Neural cell (in vitro differentiated cells): ENCODE measurements around the gene ZNF493. TPM values are rescaled to one million over a fixed set of nuclear protein-coding genes. Genes with fewer than 3 reads are reported as not detected.

Source experiments
- H2AFZ ChIP-seq: fragments of 200-600, 300-800 bp; sonication (generic), shearing (Covaris generic); 2 replicates; pipeline ENCODE4 v1.6.0; 2014; ENCODE audit warnings: low read depth, mild to moderate bottlenecking, antibody characterized with exemption, low read length, moderate library complexity
- H3F3A ChIP-seq: fragments of 200-600 bp; shearing (Covaris generic); 2 replicates; pipeline ENCODE4 v1.6.1; 2016; ENCODE audit warnings: mild to moderate bottlenecking, moderate library complexity, mixed read lengths, antibody characterized with exemption, low read length; ENCODE audit not compliant: insufficient read depth, poor library complexity, severe bottlenecking
- H3K27ac ChIP-seq: fragments of 200-600, 300-800 bp; sonication (generic), shearing (Covaris generic); 2 replicates; pipeline ENCODE4 v1.5.1; 2014; ENCODE audit warnings: mild to moderate bottlenecking, low read length, moderate library complexity
- H3K27me3 ChIP-seq: fragments of 300-800, 200-600 bp; sonication (generic), shearing (Covaris generic); 2 replicates; pipeline ENCODE4 v1.6.0; 2014; ENCODE audit warnings: mild to moderate bottlenecking, low read depth, low read length, moderate library complexity; ENCODE audit not compliant: insufficient read depth
- H3K36me3 ChIP-seq: fragments of 300-800, 200-600 bp; sonication (generic), shearing (Covaris generic); 2 replicates; pipeline ENCODE4 v1.5.1; 2014; ENCODE audit warnings: mild to moderate bottlenecking, antibody characterized with exemption, low read length, moderate library complexity; ENCODE audit not compliant: insufficient read depth
- H3K4me2 ChIP-seq: fragments of 300-800, 200-600 bp; sonication (generic), shearing (Covaris generic); 2 replicates; pipeline ENCODE4 v1.6.0; 2014; ENCODE audit warnings: mild to moderate bottlenecking, low read length
- H3K4me3 ChIP-seq: fragments of 300-800, 200-600 bp; sonication (generic), shearing (Covaris generic); 2 replicates; pipeline ENCODE4 v1.5.1; 2014; ENCODE audit warnings: mild to moderate bottlenecking, low read length, moderate library complexity
- H3K79me2 ChIP-seq: fragments of 200-600 bp; shearing (Covaris generic); replicated peaks from 2 replicates; pipeline ENCODE4 v1.6.0; 2014; ENCODE audit warnings: mild to moderate bottlenecking, low read length, moderate library complexity; ENCODE audit not compliant: insufficient read depth
- H3K9ac ChIP-seq: fragments of 300-800, 200-600 bp; sonication (generic), shearing (Covaris generic); 2 replicates; pipeline ENCODE4 v1.6.1; 2016; ENCODE audit warnings: mild to moderate bottlenecking, low read length, mixed read lengths
- H3K9me2 ChIP-seq: fragments of 200-600 bp; shearing (Covaris generic); 2 replicates; pipeline ENCODE4 v1.6.1; 2016; ENCODE audit warnings: mild to moderate bottlenecking, low read length, mixed read lengths; ENCODE audit not compliant: insufficient read depth
- H3K9me3 ChIP-seq: fragments of 200-600, 300-800 bp; sonication (generic), shearing (Covaris generic); 2 replicates; pipeline ENCODE4 v1.6.1; 2016; ENCODE audit warnings: mild to moderate bottlenecking, mixed run types, low read length, moderate library complexity, mixed read lengths
- H4K20me1 ChIP-seq: fragments of 200-600 bp; shearing (Covaris generic); 2 replicates; pipeline ENCODE4 v1.6.1; 2016; ENCODE audit warnings: mild to moderate bottlenecking, mixed run types; ENCODE audit not compliant: insufficient read depth
- EZH2 ChIP-seq: fragments of 200-600, 300-800 bp; shearing (Covaris generic), sonication (generic); IDR thresholded peaks from 2 replicates; pipeline ENCODE4 v1.6.1; 2014; ENCODE audit warnings: antibody characterized with exemption, low read length, borderline replicate concordance, mild to moderate bottlenecking; ENCODE audit not compliant: insufficient read depth, poor library complexity, severe bottlenecking
- MXI1 ChIP-seq: fragments of 450-650 bp; conservative IDR thresholded peaks from 2 replicates; pipeline ENCODE4 v1.6.1; 2014; ENCODE audit warnings: antibody characterized with exemption, mild to moderate bottlenecking; ENCODE audit not compliant: poor library complexity, severe bottlenecking
- POLR2AphosphoS5 ChIP-seq: IDR thresholded peaks from 2 replicates; pipeline ENCODE4 v1.6.1; 2012
- RAD21 ChIP-seq: fragments of 450-650 bp; conservative IDR thresholded peaks from 2 replicates; pipeline ENCODE4 v1.6.1; 2014; ENCODE audit warnings: antibody characterized with exemption, mild to moderate bottlenecking, moderate library complexity
- REST ChIP-seq: IDR thresholded peaks from 2 replicates; pipeline ENCODE4 v1.6.1; 2012; ENCODE audit warnings: borderline replicate concordance
- SMC3 ChIP-seq: fragments of 450-650 bp; conservative IDR thresholded peaks from 2 replicates; pipeline ENCODE4 v1.6.1; 2014; ENCODE audit warnings: antibody characterized with exemption, mild to moderate bottlenecking, moderate library complexity; ENCODE audit not compliant: poor library complexity
- TAF1 ChIP-seq: IDR thresholded peaks from 2 replicates; pipeline ENCODE4 v1.6.1; 2012; ENCODE audit warnings: low read depth
- polyA plus RNA-seq: library from polyadenylated mRNA; depleted of rRNA; stranded (reverse); fragments of >200 nt; gene quantifications from 2 replicates; pipeline ENCODE4 v1.2.3, GENCODE V29; 2014
- TF ChIP-seq, protein P1 (sequence below): fragments of 450-650 bp; IDR thresholded peaks from 2 replicates; pipeline ENCODE4 v1.5.1; 2014; ENCODE audit warnings: antibody characterized with exemption, mild to moderate bottlenecking, moderate library complexity; ENCODE audit not compliant: poor library complexity, severe bottlenecking

ZNF493 gene
- polyA plus RNA-seq, 1 donor from 2014 or later: 85.8 TPM

GRCh38 chr19:21463449-21464105 is 66.6 kb downstream of the ZNF493 start:
- peak overlapping the region; percentile 79 for H3K27ac ChIP-seq
- H4K20me1 ChIP-seq: no peaks in the 10 kb centered on the region
- peaks cover 8% of the 10 kb centered on the region for H3K79me2 ChIP-seq
- H3K9me2 ChIP-seq: no peaks in the 10 kb centered on the region
- peak overlapping the region; percentile 71 for H2AFZ ChIP-seq
- TF ChIP-seq TAF1 (peak; percentile 55), REST (peak; percentile 78), SMC3 (no peak), EZH2 (no peak), RAD21 (peak; percentile 14), MXI1 (peak; percentile 67), POLR2AphosphoS5 (peak; percentile 88)
- TF ChIP-seq, protein P1, sequence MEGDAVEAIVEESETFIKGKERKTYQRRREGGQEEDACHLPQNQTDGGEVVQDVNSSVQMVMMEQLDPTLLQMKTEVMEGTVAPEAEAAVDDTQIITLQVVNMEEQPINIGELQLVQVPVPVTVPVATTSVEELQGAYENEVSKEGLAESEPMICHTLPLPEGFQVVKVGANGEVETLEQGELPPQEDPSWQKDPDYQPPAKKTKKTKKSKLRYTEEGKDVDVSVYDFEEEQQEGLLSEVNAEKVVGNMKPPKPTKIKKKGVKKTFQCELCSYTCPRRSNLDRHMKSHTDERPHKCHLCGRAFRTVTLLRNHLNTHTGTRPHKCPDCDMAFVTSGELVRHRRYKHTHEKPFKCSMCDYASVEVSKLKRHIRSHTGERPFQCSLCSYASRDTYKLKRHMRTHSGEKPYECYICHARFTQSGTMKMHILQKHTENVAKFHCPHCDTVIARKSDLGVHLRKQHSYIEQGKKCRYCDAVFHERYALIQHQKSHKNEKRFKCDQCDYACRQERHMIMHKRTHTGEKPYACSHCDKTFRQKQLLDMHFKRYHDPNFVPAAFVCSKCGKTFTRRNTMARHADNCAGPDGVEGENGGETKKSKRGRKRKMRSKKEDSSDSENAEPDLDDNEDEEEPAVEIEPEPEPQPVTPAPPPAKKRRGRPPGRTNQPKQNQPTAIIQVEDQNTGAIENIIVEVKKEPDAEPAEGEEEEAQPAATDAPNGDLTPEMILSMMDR: peak; percentile 8
- H3K9me3 ChIP-seq: no peaks in the 10 kb centered on the region
- peak overlapping the region; percentile 85 for H3K4me3 ChIP-seq
- H3K27me3 ChIP-seq: no peaks in the 10 kb centered on the region
- H3K9ac ChIP-seq: peak overlapping the region; percentile 86
- H3F3A ChIP-seq: no peaks in the 10 kb centered on the region
- no peaks in the 10 kb centered on the region for H3K36me3 ChIP-seq
- H3K4me2 ChIP-seq: no peak overlapping the region

GRCh38 chr19:21466627-21467026 is 69.7 kb downstream of the ZNF493 start:
- Histone ChIP-seq H3K9me2 (no peaks in the 10 kb centered on the region), H2AFZ (no peak overlapping the region), H3K36me3 (no peaks in the 10 kb centered on the region), H3K27ac (no peak overlapping the region), H3K79me2 (peaks cover 3% of the 10 kb centered on the region), H4K20me1 (no peaks in the 10 kb centered on the region), H3K4me3 (no peak overlapping the region), H3K9me3 (no peaks in the 10 kb centered on the region), H3K27me3 (no peaks in the 10 kb centered on the region), H3K9ac (no peak overlapping the region), H3F3A (no peaks in the 10 kb centered on the region), H3K4me2 (no peak overlapping the region)
- TF ChIP-seq EZH2 (no peak), REST (no peak), RAD21 (no peak), SMC3 (no peak), MXI1 (no peak)
- TF ChIP-seq, protein P1: no peak
